HCT116 (cell line): ENCODE data around the gene MOK. TPM values are rescaled to one million over a fixed set of nuclear protein-coding genes. Genes with fewer than 3 reads are reported as not detected.

Source experiments
- ATAC-seq: fragments of 200-7000 bp; cut with Tn5 transposase; 2 replicates; pipeline ENCODE4 v1.9.1; 2020; ENCODE audit warnings: mild to moderate bottlenecking, moderate library complexity
- BruUV-seq: library from RNA; stranded (reverse); fragments of 400-500 nt; replicated peaks from 2 replicates; lab custom pipeline; 2021; lab: Mats Ljungman, UMichigan
- CTCF ChIA-PET: fragments of 300-600 bp; sonication (Branson Sonifier 250); formaldehyde crosslinking; loops from one replicate; lab custom pipeline; 2021; ENCODE audit warnings: antibody characterized with exemption; lab: Charles Lee
- POLR2A ChIA-PET: fragments of 300-600, 350-600 bp; sonication (Branson Sonifier 250); formaldehyde crosslinking; loops from one replicate; lab custom pipeline; 2021; ENCODE audit warnings: antibody characterized with exemption; lab: Charles Lee
- RAD21 ChIA-PET, 2 experiments: fragments of 300-600 bp; sonication (Branson Sonifier 250); formaldehyde crosslinking; loops; one replicate each; lab custom pipeline; 2023; ENCODE audit warnings: low total read pairs in 2 of 2; ENCODE audit not compliant: uncharacterized antibody in 2 of 2, unreplicated experiment in 2 of 2, low non-redundant PET in 1 of 2; lab: Charles Lee
- DNase-seq: peaks from one replicate; pipeline ENCODE4 v3.0.0-alpha.2; 2010; ENCODE audit warnings: low read depth, low spot score
- H2AFZ ChIP-seq: fragments of 200-600 bp; shearing (Covaris generic), sonication (generic); 2 replicates; pipeline ENCODE4 v1.6.1; 2017; ENCODE audit warnings: low read depth, mixed run types, mixed read lengths, antibody characterized with exemption, low read length; ENCODE audit not compliant: poor library complexity, severe bottlenecking
- H3K27ac ChIP-seq: 2 replicates; pipeline ENCODE4 v1.5.1; 2012; ENCODE audit warnings: low read depth, low read length
- H3K27me3 ChIP-seq: fragments of 200-600 bp; sonication (generic); 2 replicates; pipeline ENCODE4 v1.6.1; 2016; ENCODE audit warnings: mixed run types, low read length, mixed read lengths; ENCODE audit not compliant: insufficient read depth
- H3K36me3 ChIP-seq, 2 experiments: fragments of 200-500 bp in 1 of 2; fragments of 200-600 bp in 1 of 2; sonication (Bioruptor generic) in 1 of 2; sonication (generic) in 1 of 2; 2 replicates each; pipeline versions ENCODE4 v1.5.1 to v1.6.1; 2014 to 2016; ENCODE audit warnings: low read length in 2 of 2, inconsistent platforms in 1 of 2, mixed read lengths in 1 of 2, mixed run types in 1 of 2; ENCODE audit not compliant: insufficient read depth in 2 of 2, control insufficient read depth in 1 of 2
- H3K4me1 ChIP-seq, 2 experiments: fragments of 200-600 bp in 1 of 2; sonication (generic) in 1 of 2; 2 replicates each; pipeline versions ENCODE4 v1.5.1 to v1.6.1; 2012 to 2017; ENCODE audit warnings: low read length in 2 of 2, inconsistent platforms in 1 of 2, mild to moderate bottlenecking in 1 of 2, mixed read lengths in 1 of 2, mixed run types in 1 of 2, moderate library complexity in 1 of 2; ENCODE audit not compliant: insufficient read depth in 2 of 2, control insufficient read depth in 1 of 2
- H3K4me2 ChIP-seq: fragments of 200-600 bp; sonication (generic); 2 replicates; pipeline ENCODE4 v1.6.1; 2017; ENCODE audit warnings: mixed run types, low read length, mixed read lengths
- H3K4me3 ChIP-seq, 2 experiments: fragments of 200-600 bp in 1 of 2; sonication (generic) in 1 of 2; replicated peaks in 1 of 2; 2 replicates each; pipeline ENCODE4 v1.5.1; 2011 to 2016; ENCODE audit warnings: low read length in 2 of 2, control low read depth in 1 of 2, low read depth in 1 of 2, mild to moderate bottlenecking in 1 of 2, mixed read lengths in 1 of 2, mixed run types in 1 of 2
- H3K79me2 ChIP-seq: fragments of 200-600 bp; sonication (generic); 2 replicates; pipeline ENCODE4 v1.6.1; 2017; ENCODE audit warnings: mild to moderate bottlenecking, mixed run types, low read length, moderate library complexity, mixed read lengths; ENCODE audit not compliant: insufficient read depth
- H3K9ac ChIP-seq: fragments of 200-600 bp; sonication (generic); 2 replicates; pipeline ENCODE4 v1.6.1; 2016; ENCODE audit warnings: low read length, mixed read lengths
- H3K9me2 ChIP-seq: fragments of 200-600 bp; sonication (generic), shearing (Covaris generic); 2 replicates; pipeline ENCODE4 v1.6.1; 2017; ENCODE audit warnings: mixed run types, mild to moderate bottlenecking, moderate library complexity; ENCODE audit not compliant: insufficient read depth
- H3K9me3 ChIP-seq, 2 experiments: fragments of 200-500 bp in 1 of 2; fragments of 200-600 bp in 1 of 2; sonication (Bioruptor generic) in 1 of 2; sonication (generic) in 1 of 2; 2 replicates each; pipeline ENCODE4 v1.6.1; 2014 to 2017; ENCODE audit warnings: low read length in 2 of 2, mixed read lengths in 2 of 2, inconsistent platforms in 1 of 2, low read depth in 1 of 2, mild to moderate bottlenecking in 1 of 2, mixed run types in 1 of 2, moderate library complexity in 1 of 2; ENCODE audit not compliant: control insufficient read depth in 1 of 2, insufficient read depth in 1 of 2
- H4K20me1 ChIP-seq: fragments of 200-600 bp; sonication (generic), shearing (Covaris generic); 2 replicates; pipeline ENCODE4 v1.6.1; 2017; ENCODE audit warnings: mixed run types, mild to moderate bottlenecking, moderate library complexity; ENCODE audit not compliant: insufficient read depth
- CBX3 ChIP-seq: IDR thresholded peaks from 2 replicates; pipeline ENCODE4 v1.6.1; 2012; ENCODE audit warnings: low read depth
- CEBPB ChIP-seq: IDR thresholded peaks from 2 replicates; pipeline ENCODE4 v1.6.1; 2012; ENCODE audit warnings: low read depth
- CTCF ChIP-seq, 3 experiments: fragments of 200-600 bp in 1 of 3; sonication (generic) in 1 of 3; IDR thresholded peaks in 2 of 3; conservative IDR thresholded peaks in 1 of 3; 2 replicates each; pipeline ENCODE4 v1.5.1; 2012 to 2017; ENCODE audit warnings: low read depth in 2 of 3, low read length in 2 of 3, antibody characterized with exemption in 1 of 3, borderline replicate concordance in 1 of 3, control low read depth in 1 of 3, mild to moderate bottlenecking in 1 of 3, mixed read lengths in 1 of 3, mixed run types in 1 of 3, moderate library complexity in 1 of 3; ENCODE audit not compliant: insufficient read depth in 1 of 3
- EGR1 ChIP-seq: IDR thresholded peaks from 2 replicates; pipeline ENCODE4 v1.6.1; 2012; ENCODE audit warnings: low read depth
- ELF1 ChIP-seq: IDR thresholded peaks from 2 replicates; pipeline ENCODE4 v1.6.1; 2012; ENCODE audit warnings: low read depth, borderline replicate concordance
- EZH2 ChIP-seq: fragments of 200-600 bp; sonication (generic); IDR thresholded peaks from 2 replicates; pipeline ENCODE4 v1.6.1; 2017; ENCODE audit warnings: antibody characterized with exemption, mixed run types
- FOSL1 ChIP-seq: IDR thresholded peaks from 2 replicates; pipeline ENCODE4 v1.6.1; 2012; ENCODE audit warnings: low read depth
- JUND ChIP-seq: IDR thresholded peaks from 2 replicates; pipeline ENCODE4 v1.6.1; 2012
- POLR2AphosphoS5 ChIP-seq: IDR thresholded peaks from 2 replicates; pipeline ENCODE4 v1.6.1; 2011; ENCODE audit warnings: mild to moderate bottlenecking, low read depth, low read length, moderate library complexity
- REST ChIP-seq: IDR thresholded peaks from 2 replicates; pipeline ENCODE4 v1.6.1; 2012; ENCODE audit warnings: low read depth
- SIN3A ChIP-seq: IDR thresholded peaks from 2 replicates; pipeline ENCODE4 v1.6.1; 2012; ENCODE audit warnings: low read depth
- SP1 ChIP-seq: IDR thresholded peaks from 2 replicates; pipeline ENCODE4 v1.6.1; 2012; ENCODE audit warnings: low read depth
- SRF ChIP-seq: IDR thresholded peaks from 2 replicates; pipeline ENCODE4 v1.6.1; 2012; ENCODE audit warnings: low read depth
- YY1 ChIP-seq: IDR thresholded peaks from 2 replicates; pipeline ENCODE4 v1.6.1; 2011; ENCODE audit warnings: low read length, low read depth, moderate library complexity, mild to moderate bottlenecking; ENCODE audit not compliant: insufficient replicate concordance; ENCODE audit errors: extremely low read depth
- ZFX ChIP-seq: fragments of 450-650 bp; IDR thresholded peaks from 2 replicates; pipeline ENCODE4 v1.6.1; 2017
- ZNF274 ChIP-seq: fragments of 200-500 bp; sonication (Bioruptor generic); IDR thresholded peaks from 2 replicates; pipeline ENCODE4 v1.6.1; 2014; ENCODE audit warnings: mild to moderate bottlenecking, low read depth, low read length, inconsistent platforms
- intact Hi-C: fragments of 100-400 bp; cut with micrococcal nuclease; formaldehyde crosslinking; loops from 2 replicates; pipeline ENCODE4 v1.10.0; 2022
- total RNA-seq: library from RNA; stranded (reverse); gene quantifications from one replicate; pipeline ENCODE4 v1.2.1, GENCODE V29; 2021; ENCODE audit not compliant: unreplicated experiment
- TF ChIP-seq, protein P1 (sequence below): IDR thresholded peaks from 2 replicates; pipeline ENCODE4 v1.6.1; 2012
- TF ChIP-seq, protein P2 (sequence below): IDR thresholded peaks from 2 replicates; pipeline ENCODE4 v1.6.1; 2012
- TF ChIP-seq, protein P3 (sequence below): IDR thresholded peaks from 2 replicates; pipeline ENCODE4 v1.6.1; 2011; ENCODE audit warnings: mild to moderate bottlenecking, low read length, moderate library complexity; ENCODE audit not compliant: insufficient replicate concordance; ENCODE audit errors: extremely low read depth

MOK gene
- total RNA-seq, 1 experiment from 2014 or later, result 9.4 TPM

DNA sequence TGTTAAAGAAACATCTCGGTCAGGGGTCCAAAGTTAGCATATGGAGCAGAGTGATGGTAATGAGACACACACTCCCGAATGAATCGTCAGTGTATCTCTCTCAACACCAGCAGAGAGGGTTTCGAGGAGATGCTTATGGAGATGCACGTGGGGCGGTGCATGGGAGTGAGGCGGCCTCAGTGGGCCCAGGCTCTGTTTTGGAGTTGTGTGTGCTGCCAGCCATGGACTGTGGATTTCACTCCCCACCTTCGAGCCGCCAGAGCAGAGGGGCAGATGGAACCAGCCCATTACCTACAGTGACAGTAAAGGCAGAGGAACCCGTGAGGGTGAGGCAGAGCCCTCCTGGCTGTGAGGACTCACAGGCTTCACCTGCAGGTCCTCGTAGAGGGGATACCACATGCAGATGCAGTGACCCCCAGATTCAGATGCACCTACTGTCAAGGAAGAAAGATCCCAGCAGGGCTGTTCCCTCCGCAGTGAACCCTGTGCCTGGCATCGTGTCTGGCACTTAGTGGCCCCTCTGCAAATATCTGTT is 97.1 kb downstream of the MOK start:
- Histone ChIP-seq H4K20me1 (no peaks in the 10 kb centered on the region), H3K27ac (no peak overlapping the region), H3K36me3 (peaks cover 2 to 3% of the 10 kb centered on the region in 2 experiments; a peak in 2 of 4 replicates), H3K27me3 (no peaks in the 10 kb centered on the region), H3K4me3 (no peak overlapping the region), H3K4me2 (no peak overlapping the region), H3K4me1 (no peaks in the 10 kb centered on the region), H3K79me2 (peaks cover 23% of the 10 kb centered on the region), H3K9me3 (no peaks in the 10 kb centered on the region), H3K9me2 (no peaks in the 10 kb centered on the region), H2AFZ (no peak overlapping the region), H3K9ac (no peak overlapping the region)
- ChIA-PET POLR2A (no interaction called here), CTCF (no interaction called here), RAD21 (no interaction called here)
- no peak for DNase-seq
- TF ChIP-seq YY1 (no peak), EZH2 (no peak), POLR2AphosphoS5 (no peak), CTCF (IDR thresholded peaks at IDR 0.05 in 2 of 3, conservative IDR thresholded peaks at IDR 0.05 in 1 of 3; ENCODE audit: borderline replicate concordance in 1 of 3, insufficient read depth in 1 of 3, low read depth in 2 of 3, low read length in 2 of 3) (no peak), ZFX (no peak), REST (no peak), ELF1 (no peak), CBX3 (no peak), EGR1 (no peak), FOSL1 (no peak), SIN3A (no peak), ZNF274 (no peak), SP1 (no peak), SRF (no peak), JUND (no peak), CEBPB (no peak)
- TF ChIP-seq, protein P1, sequence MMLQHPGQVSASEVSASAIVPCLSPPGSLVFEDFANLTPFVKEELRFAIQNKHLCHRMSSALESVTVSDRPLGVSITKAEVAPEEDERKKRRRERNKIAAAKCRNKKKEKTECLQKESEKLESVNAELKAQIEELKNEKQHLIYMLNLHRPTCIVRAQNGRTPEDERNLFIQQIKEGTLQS, result no peak
- TF ChIP-seq, protein P2, sequence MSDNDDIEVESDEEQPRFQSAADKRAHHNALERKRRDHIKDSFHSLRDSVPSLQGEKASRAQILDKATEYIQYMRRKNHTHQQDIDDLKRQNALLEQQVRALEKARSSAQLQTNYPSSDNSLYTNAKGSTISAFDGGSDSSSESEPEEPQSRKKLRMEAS, result no peak
- TF ChIP-seq, protein P3, sequence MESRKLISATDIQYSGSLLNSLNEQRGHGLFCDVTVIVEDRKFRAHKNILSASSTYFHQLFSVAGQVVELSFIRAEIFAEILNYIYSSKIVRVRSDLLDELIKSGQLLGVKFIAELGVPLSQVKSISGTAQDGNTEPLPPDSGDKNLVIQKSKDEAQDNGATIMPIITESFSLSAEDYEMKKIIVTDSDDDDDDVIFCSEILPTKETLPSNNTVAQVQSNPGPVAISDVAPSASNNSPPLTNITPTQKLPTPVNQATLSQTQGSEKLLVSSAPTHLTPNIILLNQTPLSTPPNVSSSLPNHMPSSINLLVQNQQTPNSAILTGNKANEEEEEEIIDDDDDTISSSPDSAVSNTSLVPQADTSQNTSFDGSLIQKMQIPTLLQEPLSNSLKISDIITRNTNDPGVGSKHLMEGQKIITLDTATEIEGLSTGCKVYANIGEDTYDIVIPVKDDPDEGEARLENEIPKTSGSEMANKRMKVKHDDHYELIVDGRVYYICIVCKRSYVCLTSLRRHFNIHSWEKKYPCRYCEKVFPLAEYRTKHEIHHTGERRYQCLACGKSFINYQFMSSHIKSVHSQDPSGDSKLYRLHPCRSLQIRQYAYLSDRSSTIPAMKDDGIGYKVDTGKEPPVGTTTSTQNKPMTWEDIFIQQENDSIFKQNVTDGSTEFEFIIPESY, result no peak
- no peak for ATAC-seq
- no TSS peak for BruUV-seq
- intact Hi-C loops, result no loop called here
